ENCODE results near the gene CTNNA2. TPM values are rescaled to one million over a fixed set of nuclear protein-coding genes. Genes with fewer than 3 reads are reported as not detected.
A peak's percentile ranks its signal among the peaks of the same experiment; 100 is the strongest.

Gene CTNNA2
- total and polyA plus RNA-seq, 2 of the 8 experiments (the other 6 are each of a cell fraction or from before 2014, with no cell fraction given): 3.9 to 9.0 TPM

GRCh38 chr2:79513711-79514110 is 860 bp downstream of the CTNNA2 start:
- no peaks in the 10 kb centered on the region for H4K20me1 ChIP-seq (replicated peaks in 1 of 2; ENCODE audit: control insufficient read depth in 1 of 2, insufficient read depth in 2 of 2, low read length in 2 of 2)
- WGBS, 2 experiments (ENCODE audit: extremely low coverage in 1 of 2, insufficient coverage in 1 of 2, insufficient read length in 1 of 2, insufficient replicate concordance in 2 of 2, low coverage in 1 of 2, low lambda C conversion rate in 2 of 2, missing lambda C conversion rate in 1 of 2): 35% methylated on average over 4 of the region's 4 CpGs; no CpG with 5 or more reads in 1 of the 2 experiments
- no peak overlapping the region for H2BK120ac ChIP-seq (replicated peaks; ENCODE audit: low read depth, low read length)
- POLR2A ChIA-PET (ENCODE audit: partially characterized antibody): no interaction called here
- FAIRE-seq (no peak), DNase-seq (ENCODE audit: low read depth in 1 of 2, low spot score in 2 of 2) (no peak)
- peaks cover 0 to 2% (median under 1%) of the 10 kb centered on the region in 4 experiments; a peak in 2 of 7 replicates for H3K27me3 ChIP-seq (replicated peaks in 1 of 4; ENCODE audit: control insufficient read depth in 3 of 4, extremely low read depth in 1 of 4, insufficient read depth in 3 of 4, low read length in 3 of 4)
- CTCF ChIA-PET (ENCODE audit: partially characterized antibody): interaction anchor here (1.0 to 1.7 kb wide), 4 partner anchors 16 to 142 kb away, joined by 3 to 9 read pairs (median 3); no protein-coding TSS in a partner anchor
- H3K4ac ChIP-seq (replicated peaks; ENCODE audit: insufficient read length, low read depth, low read length): no peak overlapping the region
- H3K79me1 ChIP-seq (ENCODE audit: low read depth, low read length): no peaks in the 10 kb centered on the region
- peaks cover 8% of the 10 kb centered on the region; the same call in 1 of the 2 replicates for H3K23me2 ChIP-seq (ENCODE audit: low read depth, low read length)
- peaks cover 0 to 18% of the 10 kb centered on the region in 2 experiments; a peak in 3 of 4 replicates for H3K79me2 ChIP-seq (ENCODE audit: control insufficient read depth in 1 of 2, insufficient read depth in 2 of 2, low read length in 2 of 2)
- H3K4me3 ChIP-seq (ENCODE audit: extremely low read depth in 1 of 4, insufficient read depth in 2 of 4, low read depth in 3 of 4, low read length in 4 of 4): peak overlapping the region; percentile 64 to 89 (median 72)
- no peaks in the 10 kb centered on the region for H3K36me3 ChIP-seq (ENCODE audit: control insufficient read depth in 2 of 4, insufficient read depth in 4 of 4, low read length in 3 of 4)
- H3K9me3 ChIP-seq (ENCODE audit: insufficient read depth in 2 of 2, low read depth in 1 of 2, low read length in 1 of 2): no peaks in the 10 kb centered on the region
- peaks cover 2 to 17% (median 9%) of the 10 kb centered on the region in 4 experiments; a peak in 6 of 7 replicates for H3K4me1 ChIP-seq (replicated peaks in 1 of 4; ENCODE audit: control insufficient read depth in 3 of 4, insufficient read depth in 4 of 4, low read length in 3 of 4)
- 0 out of 2 replicates have a peak overlapping the region, but pooled peaks have one; percentile 96 for H2AFZ ChIP-seq (ENCODE audit: low read length)
- no peak overlapping the region for H2BK15ac ChIP-seq (ENCODE audit: low read length)
- H2BK12ac ChIP-seq (ENCODE audit: low read depth, low read length): no peak overlapping the region
- H2BK5ac ChIP-seq (ENCODE audit: low read depth, low read length): no peak overlapping the region
- H3K14ac ChIP-seq (ENCODE audit: insufficient read length): no peak overlapping the region
- H3K4me2 ChIP-seq (ENCODE audit: insufficient read depth in 1 of 2, low read depth in 2 of 2, low read length in 2 of 2): peak overlapping the region; percentile 86 to 92
- H4K8ac ChIP-seq (ENCODE audit: extremely low read depth, insufficient read depth, low read length): no peak overlapping the region
- no peak overlapping the region for H4K91ac ChIP-seq (replicated peaks; ENCODE audit: insufficient read length, low read length)
- no peak overlapping the region for H3K18ac ChIP-seq (ENCODE audit: extremely low read depth, low read length)
- H2BK20ac ChIP-seq (ENCODE audit: low read length): no peak overlapping the region
- no peak overlapping the region for H3K27ac ChIP-seq (ENCODE audit: low read depth, low read length)
- no peak overlapping the region for H3K23ac ChIP-seq (ENCODE audit: insufficient read length)
- H4K5ac ChIP-seq (ENCODE audit: insufficient read length, low read depth, low read length): no peak overlapping the region
- H2AK5ac ChIP-seq (ENCODE audit: low read depth, low read length): no peak overlapping the region
- H3K56ac ChIP-seq (replicated peaks; ENCODE audit: insufficient read length, low read depth, low read length): no peak overlapping the region
- H3K9ac ChIP-seq (replicated peaks in 1 of 4; ENCODE audit: extremely low read depth in 1 of 4, low read depth in 3 of 4, low read length in 3 of 4): no peak overlapping the region; a peak in 1 of 7 replicates
- TF ChIP-seq BRCA1 (IDR thresholded peaks at IDR 0.05; ENCODE audit: low read depth, low read length) (no peak), ASH2L (IDR thresholded peaks at IDR 0.05; ENCODE audit: low read length) (no peak), ATF3 (IDR thresholded peaks at IDR 0.05; ENCODE audit: insufficient read depth, low read depth, low read length) (no peak), TAF7 (optimal IDR thresholded peaks at IDR 0.05; ENCODE audit: borderline replicate concordance, low read depth, low read length) (no peak), HDAC2 (IDR thresholded peaks at IDR 0.05; ENCODE audit: borderline replicate concordance in 1 of 2, low read depth in 2 of 2, low read length in 2 of 2) (no peak), TCF12 (IDR thresholded peaks at IDR 0.05; ENCODE audit: low read depth, low read length) (no peak), MAFK (IDR thresholded peaks at IDR 0.05; ENCODE audit: low read depth, low read length) (no peak), EP300 (IDR thresholded peaks at IDR 0.05; ENCODE audit: borderline replicate concordance in 1 of 2, low read depth in 2 of 2, low read length in 2 of 2) (no peak), KDM1A (IDR thresholded peaks at IDR 0.05; ENCODE audit: borderline replicate concordance, low read length) (no peak), SAP30 (IDR thresholded peaks at IDR 0.05; ENCODE audit: insufficient read depth, insufficient replicate concordance, low read length) (no peak), JUN (IDR thresholded peaks at IDR 0.05; ENCODE audit: low read depth, low read length) (no peak), GTF2F1 (IDR thresholded peaks at IDR 0.05; ENCODE audit: borderline replicate concordance, low read depth, low read length) (no peak), RFX5 (IDR thresholded peaks at IDR 0.05; ENCODE audit: borderline replicate concordance, low read depth, low read length) (no peak)

Data from H1 (cell line).